IPS-11a (cell line): ENCODE results near the gene GLTPD2.

ENCODE experiments used
- H3K4me3 ChIP-seq: one replicate; pipeline ENCODE4 v1.5.1; 2013; ENCODE audit warnings: low read depth, low read length, control low read depth

The GLTPD2 gene

GRCh38 chr17:4806777-4807604, 18.2 kb downstream of the GLTPD2 start, which contains the start of gene PLD2:
PLD2 (plus strand) TSS chr17:4807152; CDS start chr17:4807773, 621 bp downstream.
- peak within 1 kb of the TSS; percentile 72 for H3K4me3 ChIP-seq

GRCh38 chr17:4807605-4808377, 19.0 kb downstream of the GLTPD2 start:
- peak overlapping the region; percentile 54 for H3K4me3 ChIP-seq

- no peak overlapping the region for H3K4me3 ChIP-seq
Measured at GRCh38 chr17:4808378-4808767, 19.6 kb downstream of the GLTPD2 start.

GRCh38 chr17:4810696-4811290, 22.0 kb downstream of the GLTPD2 start:
- no peak overlapping the region for H3K4me3 ChIP-seq

- H3K4me3 ChIP-seq, result no peak overlapping the region
Measured at GRCh38 chr17:4811471-4811870, 22.7 kb downstream of the GLTPD2 start.

GRCh38 chr17:4812690-4813089, 23.9 kb downstream of the GLTPD2 start:
- no peak overlapping the region for H3K4me3 ChIP-seq

- H3K4me3 ChIP-seq, result no peak overlapping the region
Measured at GRCh38 chr17:4815043-4815675, 26.4 kb downstream of the GLTPD2 start.

- H3K4me3 ChIP-seq, result no peak overlapping the region
Measured at GRCh38 chr17:4816826-4817225, 28.1 kb downstream of the GLTPD2 start.

- no peak overlapping the region for H3K4me3 ChIP-seq
Measured at GRCh38 chr17:4818276-4818675, 29.5 kb downstream of the GLTPD2 start.

- no peak overlapping the region for H3K4me3 ChIP-seq
Measured at GRCh38 chr17:4822835-4823234, 34.1 kb downstream of the GLTPD2 start.

GRCh38 chr17:4823373-4824089, 34.8 kb downstream of the GLTPD2 start:
- no peak overlapping the region for H3K4me3 ChIP-seq

- H3K4me3 ChIP-seq, result no peak overlapping the region
Measured at GRCh38 chr17:4827399-4827798, 38.6 kb downstream of the GLTPD2 start.

GRCh38 chr17:4832829-4833177, 44.0 kb downstream of the GLTPD2 start:
- peak overlapping the region; percentile 74 for H3K4me3 ChIP-seq

GRCh38 chr17:4833178-4833940, 44.6 kb downstream of the GLTPD2 start, which contains the start of gene MINK1:
MINK1 (plus strand) TSS chr17:4833340; CDS start chr17:4833584, 244 bp downstream.
- H3K4me3 ChIP-seq, result peak within 1 kb of the TSS; percentile 74

- peak overlapping the region; percentile 74 for H3K4me3 ChIP-seq
Measured at GRCh38 chr17:4833941-4834680, 45.3 kb downstream of the GLTPD2 start.

- H3K4me3 ChIP-seq, result no peak overlapping the region
Measured at GRCh38 chr17:4834681-4835020, 45.9 kb downstream of the GLTPD2 start.

- H3K4me3 ChIP-seq, result no peak overlapping the region
Measured at GRCh38 chr17:4836221-4836620, 47.5 kb downstream of the GLTPD2 start.

- H3K4me3 ChIP-seq, result no peak overlapping the region
Measured at GRCh38 chr17:4837471-4838308, 48.9 kb downstream of the GLTPD2 start.
